H1 (cell line): ENCODE data around the gene AOPEP. TPM values are rescaled to one million over a fixed set of nuclear protein-coding genes. Genes with fewer than 3 reads are reported as not detected.

Experiments
- ASH2L ChIP-seq: fragments of 200-600, 300-600 bp; sonication (generic); IDR thresholded peaks from one replicate; pipeline ENCODE4 v1.7.1; 2017; ENCODE audit warnings: low read length
- EP300 ChIP-seq, 2 experiments: IDR thresholded peaks; 1 replicate in 1 of 2; 2 replicates in 1 of 2; pipeline ENCODE4 v1.6.1; 2011 to 2012; ENCODE audit warnings: low read depth in 2 of 2, low read length in 2 of 2, mild to moderate bottlenecking in 2 of 2, borderline replicate concordance in 1 of 2, inconsistent platforms in 1 of 2, moderate library complexity in 1 of 2
- HDAC2 ChIP-seq, 2 experiments: fragments of 300-600 bp in 1 of 2; sonication (generic) in 1 of 2; IDR thresholded peaks; 2 replicates each; pipeline ENCODE4 v1.6.1; 2011 to 2012; ENCODE audit warnings: low read depth in 2 of 2, low read length in 2 of 2, mild to moderate bottlenecking in 2 of 2, moderate library complexity in 2 of 2, borderline replicate concordance in 1 of 2, inconsistent platforms in 1 of 2
- HDAC6 ChIP-seq: IDR thresholded peaks from one replicate; pipeline ENCODE4 v1.7.1; 2012; ENCODE audit warnings: low read depth, mild to moderate bottlenecking, inconsistent platforms, low read length, moderate library complexity
- POLR2A ChIP-seq, 2 experiments: IDR thresholded peaks; 1 replicate in 1 of 2; 2 replicates in 1 of 2; pipeline ENCODE4 v1.6.1; 2011; ENCODE audit warnings: low read depth in 2 of 2, low read length in 2 of 2, mild to moderate bottlenecking in 2 of 2; ENCODE audit errors: control extremely low read depth in 1 of 2
- RNF2 ChIP-seq: fragments of 200-900, 300-1000 bp; sonication (generic); IDR thresholded peaks from 2 replicates; pipeline ENCODE4 v1.7.1; 2016; ENCODE audit warnings: borderline replicate concordance, low read depth, mild to moderate bottlenecking, antibody characterized with exemption, low read length; ENCODE audit not compliant: poor library complexity, severe bottlenecking; ENCODE audit errors: missing control alignments
- RXRA ChIP-seq: IDR thresholded peaks from 2 replicates; pipeline ENCODE4 v1.6.1; 2011; ENCODE audit warnings: low read depth, mild to moderate bottlenecking, low read length, moderate library complexity; ENCODE audit not compliant: insufficient read depth
- YY1 ChIP-seq: IDR thresholded peaks from 2 replicates; pipeline ENCODE4 v1.6.1; 2011; ENCODE audit warnings: low read depth, mild to moderate bottlenecking, low read length
- polyA plus RNA-seq, 7 experiments: library from polyadenylated mRNA; depleted of rRNA in 3 of 7; stranded (reverse) in 5 of 7; unstranded in 2 of 7; fragments of >200 nt in 5 of 7; fragments of 200-250 nt in 2 of 7; gene quantifications; 1 replicate in 5 of 7; 2 replicates in 1 of 7; 4 replicates in 1 of 7; pipeline versions ENCODE4 v1.2.1 to v1.2.3, GENCODE V29; 2011 to 2013; ENCODE audit warnings: missing spikeins in 2 of 7, mixed read lengths in 2 of 7
- total RNA-seq: library from RNA; stranded (reverse); fragmentation: NEBNext Ultra II Directional; extraction: Animal tissue kit (Norgen Biotek cat#: 25700); gene quantifications from 2 replicates; pipeline ENCODE4 v1.2.1, GENCODE V29; 2021

AOPEP gene
- total and polyA plus RNA-seq, 2 of the 8 experiments (the other 6 are each of a cell fraction or from before 2014, with no cell fraction given) = 6.1 to 14.3 TPM

DNA sequence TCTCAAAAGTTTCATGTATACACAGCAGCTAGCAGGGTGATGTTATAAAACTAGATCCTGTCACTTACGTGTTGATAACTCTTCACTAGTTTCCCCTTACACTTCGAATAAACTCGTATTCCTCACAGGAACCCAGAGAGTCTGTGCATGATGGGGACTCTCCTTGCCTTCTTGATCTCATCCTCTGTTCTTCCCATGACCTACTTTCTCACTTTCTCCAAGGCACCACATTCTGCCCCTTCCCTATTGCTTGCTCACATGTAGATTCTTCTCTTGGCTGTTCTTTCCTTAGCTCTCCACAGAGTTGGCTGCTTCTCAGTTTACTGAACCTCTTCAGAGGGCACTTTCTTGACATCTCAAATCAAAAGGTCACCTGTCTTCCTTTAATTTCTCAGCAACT is 1.2 kb upstream of the AOPEP start (continued):
- TF ChIP-seq ASH2L (no peak), YY1 (no peak), RNF2 (no peak), RXRA (no peak), EP300 (IDR thresholded peaks at IDR 0.05; ENCODE audit: borderline replicate concordance in 1 of 2, low read depth in 2 of 2, low read length in 2 of 2) (no peak), POLR2A (IDR thresholded peaks at IDR 0.05; ENCODE audit: control extremely low read depth in 1 of 2, low read depth in 2 of 2, low read length in 2 of 2) (no peak), HDAC2 (IDR thresholded peaks at IDR 0.05; ENCODE audit: borderline replicate concordance in 1 of 2, low read depth in 2 of 2, low read length in 2 of 2) (no peak), HDAC6 (no peak)
